ENCODE results near the gene RPS15.

Gene RPS15

GRCh38 chr19:1483131-1483978, 45.2 kb downstream of the RPS15 start:
- Histone ChIP-seq H3K4me1 (ENCODE audit: control extremely low read depth in 1 of 4, control insufficient read depth in 4 of 4, insufficient read depth in 4 of 4, low read length in 3 of 4) (peaks cover 0 to 13% (median 11%) of the 10 kb centered on the region in 4 experiments), H3K9me3 (ENCODE audit: control extremely low read depth in 1 of 5, control insufficient read depth in 4 of 5, insufficient read depth in 2 of 5, low read depth in 1 of 5, low read length in 4 of 5) (no peaks in the 10 kb centered on the region), H3K27ac (ENCODE audit: insufficient read depth in 1 of 2, low read depth in 1 of 2, low read length in 2 of 2, poor library complexity in 1 of 2, severe bottlenecking in 2 of 2) (no peak overlapping the region), H3K4me3 (ENCODE audit: control insufficient read depth in 1 of 7, extremely low read depth in 1 of 7, insufficient read depth in 4 of 7, low read depth in 2 of 7, low read length in 6 of 7) (no peak overlapping the region), H3K36me3 (ENCODE audit: control insufficient read depth in 4 of 4, insufficient read depth in 4 of 4, low read length in 3 of 4) (no peaks in the 10 kb centered on the region), H3K27me3 (replicated peaks in 2 of 5; ENCODE audit: control insufficient read depth in 4 of 5, insufficient read depth in 5 of 5, low read length in 4 of 5) (no peaks in the 10 kb centered on the region)
- CTCF ChIA-PET, result no interaction called here
- WGBS (ENCODE audit: insufficient coverage), result 96% methylated on average over 61 of the region's 77 CpGs
- POLR2A ChIA-PET, result no interaction called here
- no peak for DNase-seq

DNA sequence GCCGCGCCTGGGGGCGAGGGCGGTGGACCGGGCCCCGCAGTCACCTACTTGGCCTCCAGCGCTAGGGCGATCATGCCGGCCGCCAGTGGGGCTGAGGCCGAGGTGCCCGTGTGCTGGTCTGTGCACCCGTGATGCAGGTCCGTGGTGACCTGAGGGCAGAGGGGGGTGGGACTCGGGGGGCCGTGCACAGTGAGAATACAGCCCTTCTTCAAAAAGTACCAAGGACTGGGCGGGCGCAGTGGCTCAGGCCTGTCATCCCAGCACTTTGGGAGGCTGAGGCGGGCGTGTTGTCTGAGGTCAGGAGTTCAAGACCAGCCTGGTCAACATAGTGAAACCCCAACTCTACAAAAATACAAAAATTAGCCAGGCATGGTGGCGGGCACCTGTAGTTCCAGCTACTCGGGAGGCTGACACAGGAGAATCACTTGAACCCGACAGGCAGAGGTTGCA, 45.8 kb downstream of the RPS15 start:
- DNase-seq, result no peak
- H3K9me3 ChIP-seq (ENCODE audit: control extremely low read depth in 1 of 5, control insufficient read depth in 4 of 5, insufficient read depth in 2 of 5, low read depth in 1 of 5, low read length in 4 of 5), result no peaks in the 10 kb centered on the region
- H3K27me3 ChIP-seq (replicated peaks in 2 of 5; ENCODE audit: control insufficient read depth in 4 of 5, insufficient read depth in 5 of 5, low read length in 4 of 5), result no peaks in the 10 kb centered on the region
- no peak overlapping the region for H3K4me3 ChIP-seq (ENCODE audit: control insufficient read depth in 1 of 7, extremely low read depth in 1 of 7, insufficient read depth in 4 of 7, low read depth in 2 of 7, low read length in 6 of 7)
- ChIA-PET POLR2A (interaction anchor here (0.6 kb wide), 1 partner anchor 155 kb away, joined by 3 read pairs; no protein-coding TSS in a partner anchor), CTCF (no interaction called here)
- 96% methylated on average over 21 of the region's 23 CpGs for WGBS (ENCODE audit: insufficient coverage)
- H3K27ac ChIP-seq (ENCODE audit: insufficient read depth in 1 of 2, low read depth in 1 of 2, low read length in 2 of 2, poor library complexity in 1 of 2, severe bottlenecking in 2 of 2), result no peak overlapping the region
- H3K4me1 ChIP-seq (ENCODE audit: control extremely low read depth in 1 of 4, control insufficient read depth in 4 of 4, insufficient read depth in 4 of 4, low read length in 3 of 4), result peaks cover 0 to 15% (median 6%) of the 10 kb centered on the region in 4 experiments
- no peaks in the 10 kb centered on the region for H3K36me3 ChIP-seq (ENCODE audit: control insufficient read depth in 4 of 4, insufficient read depth in 4 of 4, low read length in 3 of 4)

DNA sequence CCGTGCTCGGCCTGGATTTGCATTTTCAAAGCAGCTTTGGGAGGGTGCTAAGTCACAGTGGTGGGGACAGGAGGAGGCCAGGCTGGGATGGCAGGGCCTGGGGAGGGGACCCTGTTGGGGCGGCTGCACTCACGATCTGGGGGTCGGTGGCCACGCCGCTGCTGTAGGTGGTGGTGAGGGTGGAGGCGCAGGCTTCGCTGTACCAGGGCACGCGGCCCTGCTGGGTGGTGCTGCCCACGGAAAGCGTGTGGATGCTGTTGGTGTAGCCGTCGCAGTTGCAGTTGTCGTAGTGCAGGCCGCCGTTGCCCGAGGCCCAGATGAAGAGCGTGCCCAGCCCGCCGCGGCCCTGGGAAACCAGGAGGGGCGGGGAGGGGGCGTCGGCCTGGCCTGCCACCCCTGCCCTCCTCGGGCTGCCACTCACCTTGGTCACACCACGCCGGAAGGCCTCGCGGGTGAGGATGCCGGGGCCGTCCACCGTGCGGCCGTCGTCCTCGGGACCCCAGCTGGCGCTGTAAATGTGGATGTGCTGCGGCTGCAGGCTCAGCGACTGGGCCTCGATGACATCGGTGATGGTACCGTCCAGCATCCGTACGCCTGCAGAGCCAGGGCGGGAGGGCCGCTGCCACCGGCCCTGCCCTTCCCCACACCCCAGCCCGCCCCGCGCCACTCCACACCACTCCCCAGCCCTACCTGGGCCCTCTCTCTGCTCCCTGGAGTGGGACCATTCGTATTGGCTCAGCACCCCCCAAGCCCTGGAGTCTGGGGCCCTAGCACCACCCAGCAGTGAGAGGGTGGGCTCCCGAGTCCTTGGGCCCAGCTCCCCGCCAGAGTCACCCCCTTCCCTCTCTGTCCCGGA, 48.8 kb downstream of the RPS15 start:
- WGBS (ENCODE audit: insufficient coverage), result 97% methylated on average over 48 of the region's 56 CpGs
- Histone ChIP-seq H3K27me3 (replicated peaks in 2 of 5; ENCODE audit: control insufficient read depth in 4 of 5, insufficient read depth in 5 of 5, low read length in 4 of 5) (peaks cover 0 to 8% (median 5%) of the 10 kb centered on the region in 5 experiments), H3K36me3 (ENCODE audit: control insufficient read depth in 4 of 4, insufficient read depth in 4 of 4, low read length in 3 of 4) (no peaks in the 10 kb centered on the region), H3K27ac (ENCODE audit: insufficient read depth in 1 of 2, low read depth in 1 of 2, low read length in 2 of 2, poor library complexity in 1 of 2, severe bottlenecking in 2 of 2) (no peak overlapping the region), H3K4me3 (ENCODE audit: control insufficient read depth in 1 of 7, extremely low read depth in 1 of 7, insufficient read depth in 4 of 7, low read depth in 2 of 7, low read length in 6 of 7) (no peak overlapping the region), H3K9me3 (ENCODE audit: control extremely low read depth in 1 of 5, control insufficient read depth in 4 of 5, insufficient read depth in 2 of 5, low read depth in 1 of 5, low read length in 4 of 5) (no peaks in the 10 kb centered on the region), H3K4me1 (ENCODE audit: control extremely low read depth in 1 of 4, control insufficient read depth in 4 of 4, insufficient read depth in 4 of 4, low read length in 3 of 4) (peaks cover 0 to 31% (median 22%) of the 10 kb centered on the region in 4 experiments)
- DNase-seq, result no peak
- ChIA-PET POLR2A (no interaction called here), CTCF (no interaction called here)

- peaks cover 0 to 8% (median 5%) of the 10 kb centered on the region in 5 experiments for H3K27me3 ChIP-seq (replicated peaks in 2 of 5; ENCODE audit: control insufficient read depth in 4 of 5, insufficient read depth in 5 of 5, low read length in 4 of 5)
- DNase-seq, result no peak
- 98% methylated on average over 27 of the region's 40 CpGs for WGBS (ENCODE audit: insufficient coverage)
- H3K27ac ChIP-seq (ENCODE audit: insufficient read depth in 1 of 2, low read depth in 1 of 2, low read length in 2 of 2, poor library complexity in 1 of 2, severe bottlenecking in 2 of 2), result no peak overlapping the region
- no peaks in the 10 kb centered on the region for H3K36me3 ChIP-seq (ENCODE audit: control insufficient read depth in 4 of 4, insufficient read depth in 4 of 4, low read length in 3 of 4)
- no peaks in the 10 kb centered on the region for H3K9me3 ChIP-seq (ENCODE audit: control extremely low read depth in 1 of 5, control insufficient read depth in 4 of 5, insufficient read depth in 2 of 5, low read depth in 1 of 5, low read length in 4 of 5)
- peaks cover 0 to 31% (median 22%) of the 10 kb centered on the region in 4 experiments for H3K4me1 ChIP-seq (ENCODE audit: control extremely low read depth in 1 of 4, control insufficient read depth in 4 of 4, insufficient read depth in 4 of 4, low read length in 3 of 4)
- ChIA-PET CTCF (interaction anchor here (2.5 kb wide), 1 partner anchor 16 kb away, joined by 6 read pairs; no protein-coding TSS in a partner anchor), POLR2A (no interaction called here)
- no peak overlapping the region for H3K4me3 ChIP-seq (ENCODE audit: control insufficient read depth in 1 of 7, extremely low read depth in 1 of 7, insufficient read depth in 4 of 7, low read depth in 2 of 7, low read length in 6 of 7)
These were observed 49.5 kb downstream of the RPS15 start for GRCh38 chr19:1487576-1488281.

DNA sequence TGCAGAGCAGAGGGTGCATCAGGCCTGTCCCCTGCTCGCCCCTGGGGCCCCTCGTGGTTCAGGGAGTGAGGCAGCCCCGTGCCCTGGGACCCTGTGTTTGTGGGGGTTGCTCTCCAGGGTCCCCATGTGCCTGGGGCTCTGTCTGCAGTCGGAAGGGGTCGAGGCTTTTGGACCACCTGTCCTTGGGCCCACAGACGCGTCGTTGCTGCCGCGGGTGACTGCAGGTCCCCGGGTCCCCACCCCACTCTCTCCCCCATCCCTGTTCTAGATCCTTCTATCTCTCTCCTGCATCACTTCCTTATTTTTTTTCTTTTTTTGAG, 50.0 kb downstream of the RPS15 start:
- no peaks in the 10 kb centered on the region for H3K36me3 ChIP-seq (ENCODE audit: control insufficient read depth in 4 of 4, insufficient read depth in 4 of 4, low read length in 3 of 4)

DNA sequence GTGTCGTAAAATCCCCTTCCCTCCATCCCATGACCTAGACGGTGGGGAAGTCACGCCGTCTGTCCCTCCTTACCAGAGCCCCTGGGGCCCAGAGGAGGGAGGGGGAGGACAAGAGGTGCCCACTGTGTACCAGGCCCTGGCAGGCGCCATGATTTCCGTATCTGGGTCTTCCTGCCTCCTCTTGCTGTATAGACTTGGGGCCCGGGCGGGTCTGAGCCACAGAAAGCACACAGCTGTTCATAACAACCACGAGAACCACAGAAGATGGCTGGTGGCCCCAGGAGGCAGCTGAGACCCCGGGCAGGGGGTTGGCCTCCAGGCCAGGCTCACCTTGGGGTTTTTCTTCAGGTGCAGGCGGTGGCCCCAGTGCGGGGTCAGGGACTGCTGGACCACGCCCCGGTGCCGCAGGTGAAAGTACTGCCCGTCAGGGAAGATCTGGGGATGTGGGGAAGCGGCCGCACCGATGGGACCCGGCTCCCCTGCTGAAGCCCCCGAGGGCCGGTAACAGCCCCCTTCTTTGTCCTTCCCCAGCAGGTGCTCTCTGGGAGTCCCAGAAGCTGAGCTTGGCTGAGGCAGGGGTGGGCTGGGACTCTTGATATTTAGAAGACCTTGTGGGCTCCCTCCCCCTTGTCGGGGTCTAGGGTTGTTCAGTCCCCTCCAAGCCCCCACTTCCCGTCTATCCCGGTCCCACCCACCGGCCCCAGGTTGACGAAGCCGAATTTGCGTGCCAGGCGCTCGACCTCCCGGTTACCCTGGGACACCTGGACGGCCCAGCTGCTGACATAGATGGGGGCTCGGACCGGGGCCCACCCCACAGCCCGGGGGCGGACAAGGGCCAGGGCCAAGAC, 51.5 kb downstream of the RPS15 start:
- CTCF ChIA-PET, result interaction anchor here (2.5 kb wide), 1 partner anchor 18 kb away, joined by 6 read pairs; no protein-coding TSS in a partner anchor
- WGBS (ENCODE audit: insufficient coverage), result 19% methylated on average over 28 of the region's 37 CpGs
- H3K4me3 ChIP-seq (ENCODE audit: control insufficient read depth in 1 of 7, extremely low read depth in 1 of 7, insufficient read depth in 4 of 7, low read depth in 2 of 7, low read length in 6 of 7), result peak overlapping the region; percentile 24 to 82 (median 68)

More for the DNA sequence above, 50.0 kb downstream of the RPS15 start:
- H3K4me3 ChIP-seq (ENCODE audit: control insufficient read depth in 1 of 7, extremely low read depth in 1 of 7, insufficient read depth in 4 of 7, low read depth in 2 of 7, low read length in 6 of 7), result no peak overlapping the region
- H3K9me3 ChIP-seq (ENCODE audit: control extremely low read depth in 1 of 5, control insufficient read depth in 4 of 5, insufficient read depth in 2 of 5, low read depth in 1 of 5, low read length in 4 of 5), result no peaks in the 10 kb centered on the region
- 88% methylated on average over 11 of the region's 11 CpGs for WGBS (ENCODE audit: insufficient coverage)
- peaks cover 0 to 9% (median 8%) of the 10 kb centered on the region in 5 experiments for H3K27me3 ChIP-seq (replicated peaks in 2 of 5; ENCODE audit: control insufficient read depth in 4 of 5, insufficient read depth in 5 of 5, low read length in 4 of 5)
- H3K27ac ChIP-seq (ENCODE audit: insufficient read depth in 1 of 2, low read depth in 1 of 2, low read length in 2 of 2, poor library complexity in 1 of 2, severe bottlenecking in 2 of 2), result no peak overlapping the region
- DNase-seq, result no peak
- H3K4me1 ChIP-seq (ENCODE audit: control extremely low read depth in 1 of 4, control insufficient read depth in 4 of 4, insufficient read depth in 4 of 4, low read length in 3 of 4), result peaks cover 0 to 31% (median 22%) of the 10 kb centered on the region in 4 experiments
- POLR2A ChIA-PET, result no interaction called here
- CTCF ChIA-PET, result interaction anchor here (2.5 kb wide), 1 partner anchor 17 kb away, joined by 6 read pairs; no protein-coding TSS in a partner anchor

More for the DNA sequence above, 51.5 kb downstream of the RPS15 start:
- DNase-seq, result peak; percentile 40 to 88 (median 78)
- H3K36me3 ChIP-seq (ENCODE audit: control insufficient read depth in 4 of 4, insufficient read depth in 4 of 4, low read length in 3 of 4), result no peaks in the 10 kb centered on the region
- H3K27me3 ChIP-seq (replicated peaks in 2 of 5; ENCODE audit: control insufficient read depth in 4 of 5, insufficient read depth in 5 of 5, low read length in 4 of 5), result peaks cover 0 to 9% (median 8%) of the 10 kb centered on the region in 5 experiments
- peaks cover 0 to 31% (median 22%) of the 10 kb centered on the region in 4 experiments for H3K4me1 ChIP-seq (ENCODE audit: control extremely low read depth in 1 of 4, control insufficient read depth in 4 of 4, insufficient read depth in 4 of 4, low read length in 3 of 4)
- H3K27ac ChIP-seq (ENCODE audit: insufficient read depth in 1 of 2, low read depth in 1 of 2, low read length in 2 of 2, poor library complexity in 1 of 2, severe bottlenecking in 2 of 2), result peak overlapping the region in 1 of 2 experiments; percentile 75
- H3K9me3 ChIP-seq (ENCODE audit: control extremely low read depth in 1 of 5, control insufficient read depth in 4 of 5, insufficient read depth in 2 of 5, low read depth in 1 of 5, low read length in 4 of 5), result no peaks in the 10 kb centered on the region
- POLR2A ChIA-PET, result no interaction called here
